ENCODE data around the gene CATSPER1. TPM values are rescaled to one million over a fixed set of nuclear protein-coding genes. Genes with fewer than 3 reads are reported as not detected.
A peak's percentile ranks its signal among the peaks of the same experiment; 100 is the strongest.

CATSPER1 gene
- total and polyA plus RNA-seq, 2 experiments from 2014 or later = not detected

DNA sequence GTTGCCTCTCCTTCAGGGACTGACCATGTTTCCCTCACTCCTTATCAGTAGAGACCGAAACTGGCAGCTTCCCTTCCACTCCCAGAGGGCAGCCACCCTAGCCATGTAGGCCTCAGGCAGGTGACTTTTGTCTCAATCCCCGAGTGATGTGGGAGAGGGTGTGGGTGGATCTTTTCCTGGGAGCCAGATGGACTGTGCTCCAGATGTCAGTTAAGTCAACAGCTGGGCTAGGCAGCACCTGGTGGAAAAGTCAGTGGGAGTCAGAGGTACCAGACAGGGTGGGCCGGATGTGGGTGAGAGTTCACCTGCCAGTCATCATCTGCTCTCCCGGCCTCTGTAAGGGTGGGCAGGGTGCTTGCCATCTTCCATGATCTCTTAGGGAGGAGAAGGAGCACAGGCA lies 22.1 kb downstream of the CATSPER1 start:
- H3K36me3 Mint-ChIP-seq (ENCODE audit: low read depth) = peaks cover 52% of the 10 kb centered on the region
- peak overlapping the region; percentile 56 for H3K4me3 Mint-ChIP-seq
- no peak overlapping the region for H3K27ac Mint-ChIP-seq
- peaks cover 13% of the 10 kb centered on the region for H3K27me3 Mint-ChIP-seq (ENCODE audit: insufficient read depth, low read depth, poor library complexity)
- no peak for ATAC-seq
- Histone ChIP-seq H3K36me3 (ENCODE audit: insufficient read depth) (peaks cover 17% of the 10 kb centered on the region), H3K79me2 (replicated peaks; ENCODE audit: insufficient read depth) (peaks cover 39% of the 10 kb centered on the region), H3K4me3 (no peak overlapping the region), H3K27ac (ENCODE audit: low read depth) (no peak overlapping the region), H3K27me3 (ENCODE audit: insufficient read depth) (no peaks in the 10 kb centered on the region), H3K4me1 (ENCODE audit: insufficient read depth) (peaks cover 17% of the 10 kb centered on the region; the same call in 1 of the 2 replicates), H2AFZ (no peak overlapping the region), H3K4me2 (no peak overlapping the region), H4K20me1 (replicated peaks; ENCODE audit: insufficient read depth) (peaks cover 7% of the 10 kb centered on the region; the same call in 1 of the 2 replicates), H3K9me2 (ENCODE audit: insufficient read depth) (no peaks in the 10 kb centered on the region), H3F3A (replicated peaks; ENCODE audit: low read depth) (peaks cover 18% of the 10 kb centered on the region; the same call in 1 of the 2 replicates)
- no peak for TF ChIP-seq CREB1 (CRISPR knock-in tag; IDR thresholded peaks at IDR 0.05; ENCODE audit: low read depth)
- TF ChIP-seq, protein P1, sequence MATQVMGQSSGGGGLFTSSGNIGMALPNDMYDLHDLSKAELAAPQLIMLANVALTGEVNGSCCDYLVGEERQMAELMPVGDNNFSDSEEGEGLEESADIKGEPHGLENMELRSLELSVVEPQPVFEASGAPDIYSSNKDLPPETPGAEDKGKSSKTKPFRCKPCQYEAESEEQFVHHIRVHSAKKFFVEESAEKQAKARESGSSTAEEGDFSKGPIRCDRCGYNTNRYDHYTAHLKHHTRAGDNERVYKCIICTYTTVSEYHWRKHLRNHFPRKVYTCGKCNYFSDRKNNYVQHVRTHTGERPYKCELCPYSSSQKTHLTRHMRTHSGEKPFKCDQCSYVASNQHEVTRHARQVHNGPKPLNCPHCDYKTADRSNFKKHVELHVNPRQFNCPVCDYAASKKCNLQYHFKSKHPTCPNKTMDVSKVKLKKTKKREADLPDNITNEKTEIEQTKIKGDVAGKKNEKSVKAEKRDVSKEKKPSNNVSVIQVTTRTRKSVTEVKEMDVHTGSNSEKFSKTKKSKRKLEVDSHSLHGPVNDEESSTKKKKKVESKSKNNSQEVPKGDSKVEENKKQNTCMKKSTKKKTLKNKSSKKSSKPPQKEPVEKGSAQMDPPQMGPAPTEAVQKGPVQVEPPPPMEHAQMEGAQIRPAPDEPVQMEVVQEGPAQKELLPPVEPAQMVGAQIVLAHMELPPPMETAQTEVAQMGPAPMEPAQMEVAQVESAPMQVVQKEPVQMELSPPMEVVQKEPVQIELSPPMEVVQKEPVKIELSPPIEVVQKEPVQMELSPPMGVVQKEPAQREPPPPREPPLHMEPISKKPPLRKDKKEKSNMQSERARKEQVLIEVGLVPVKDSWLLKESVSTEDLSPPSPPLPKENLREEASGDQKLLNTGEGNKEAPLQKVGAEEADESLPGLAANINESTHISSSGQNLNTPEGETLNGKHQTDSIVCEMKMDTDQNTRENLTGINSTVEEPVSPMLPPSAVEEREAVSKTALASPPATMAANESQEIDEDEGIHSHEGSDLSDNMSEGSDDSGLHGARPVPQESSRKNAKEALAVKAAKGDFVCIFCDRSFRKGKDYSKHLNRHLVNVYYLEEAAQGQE (IDR thresholded peaks at IDR 0.05; ENCODE audit: unreplicated experiment) = no peak
- no peak for TF ChIP-seq POLR2AphosphoS5 (IDR thresholded peaks at IDR 0.05; ENCODE audit: low read depth)
- TF ChIP-seq NANOG (IDR thresholded peaks at IDR 0.05; ENCODE audit: borderline replicate concordance) = no peak
- TF ChIP-seq, protein P2, sequence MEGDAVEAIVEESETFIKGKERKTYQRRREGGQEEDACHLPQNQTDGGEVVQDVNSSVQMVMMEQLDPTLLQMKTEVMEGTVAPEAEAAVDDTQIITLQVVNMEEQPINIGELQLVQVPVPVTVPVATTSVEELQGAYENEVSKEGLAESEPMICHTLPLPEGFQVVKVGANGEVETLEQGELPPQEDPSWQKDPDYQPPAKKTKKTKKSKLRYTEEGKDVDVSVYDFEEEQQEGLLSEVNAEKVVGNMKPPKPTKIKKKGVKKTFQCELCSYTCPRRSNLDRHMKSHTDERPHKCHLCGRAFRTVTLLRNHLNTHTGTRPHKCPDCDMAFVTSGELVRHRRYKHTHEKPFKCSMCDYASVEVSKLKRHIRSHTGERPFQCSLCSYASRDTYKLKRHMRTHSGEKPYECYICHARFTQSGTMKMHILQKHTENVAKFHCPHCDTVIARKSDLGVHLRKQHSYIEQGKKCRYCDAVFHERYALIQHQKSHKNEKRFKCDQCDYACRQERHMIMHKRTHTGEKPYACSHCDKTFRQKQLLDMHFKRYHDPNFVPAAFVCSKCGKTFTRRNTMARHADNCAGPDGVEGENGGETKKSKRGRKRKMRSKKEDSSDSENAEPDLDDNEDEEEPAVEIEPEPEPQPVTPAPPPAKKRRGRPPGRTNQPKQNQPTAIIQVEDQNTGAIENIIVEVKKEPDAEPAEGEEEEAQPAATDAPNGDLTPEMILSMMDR (conservative IDR thresholded peaks at IDR 0.05; ENCODE audit: low read depth in 2 of 2) = no peak
- TF ChIP-seq EZH2phosphoT487 (IDR thresholded peaks at IDR 0.05; ENCODE audit: unreplicated experiment) = no peak
- TF ChIP-seq EZH2 (IDR thresholded peaks at IDR 0.05; ENCODE audit: low read depth, unreplicated experiment) = no peak
- TF ChIP-seq, protein P3, sequence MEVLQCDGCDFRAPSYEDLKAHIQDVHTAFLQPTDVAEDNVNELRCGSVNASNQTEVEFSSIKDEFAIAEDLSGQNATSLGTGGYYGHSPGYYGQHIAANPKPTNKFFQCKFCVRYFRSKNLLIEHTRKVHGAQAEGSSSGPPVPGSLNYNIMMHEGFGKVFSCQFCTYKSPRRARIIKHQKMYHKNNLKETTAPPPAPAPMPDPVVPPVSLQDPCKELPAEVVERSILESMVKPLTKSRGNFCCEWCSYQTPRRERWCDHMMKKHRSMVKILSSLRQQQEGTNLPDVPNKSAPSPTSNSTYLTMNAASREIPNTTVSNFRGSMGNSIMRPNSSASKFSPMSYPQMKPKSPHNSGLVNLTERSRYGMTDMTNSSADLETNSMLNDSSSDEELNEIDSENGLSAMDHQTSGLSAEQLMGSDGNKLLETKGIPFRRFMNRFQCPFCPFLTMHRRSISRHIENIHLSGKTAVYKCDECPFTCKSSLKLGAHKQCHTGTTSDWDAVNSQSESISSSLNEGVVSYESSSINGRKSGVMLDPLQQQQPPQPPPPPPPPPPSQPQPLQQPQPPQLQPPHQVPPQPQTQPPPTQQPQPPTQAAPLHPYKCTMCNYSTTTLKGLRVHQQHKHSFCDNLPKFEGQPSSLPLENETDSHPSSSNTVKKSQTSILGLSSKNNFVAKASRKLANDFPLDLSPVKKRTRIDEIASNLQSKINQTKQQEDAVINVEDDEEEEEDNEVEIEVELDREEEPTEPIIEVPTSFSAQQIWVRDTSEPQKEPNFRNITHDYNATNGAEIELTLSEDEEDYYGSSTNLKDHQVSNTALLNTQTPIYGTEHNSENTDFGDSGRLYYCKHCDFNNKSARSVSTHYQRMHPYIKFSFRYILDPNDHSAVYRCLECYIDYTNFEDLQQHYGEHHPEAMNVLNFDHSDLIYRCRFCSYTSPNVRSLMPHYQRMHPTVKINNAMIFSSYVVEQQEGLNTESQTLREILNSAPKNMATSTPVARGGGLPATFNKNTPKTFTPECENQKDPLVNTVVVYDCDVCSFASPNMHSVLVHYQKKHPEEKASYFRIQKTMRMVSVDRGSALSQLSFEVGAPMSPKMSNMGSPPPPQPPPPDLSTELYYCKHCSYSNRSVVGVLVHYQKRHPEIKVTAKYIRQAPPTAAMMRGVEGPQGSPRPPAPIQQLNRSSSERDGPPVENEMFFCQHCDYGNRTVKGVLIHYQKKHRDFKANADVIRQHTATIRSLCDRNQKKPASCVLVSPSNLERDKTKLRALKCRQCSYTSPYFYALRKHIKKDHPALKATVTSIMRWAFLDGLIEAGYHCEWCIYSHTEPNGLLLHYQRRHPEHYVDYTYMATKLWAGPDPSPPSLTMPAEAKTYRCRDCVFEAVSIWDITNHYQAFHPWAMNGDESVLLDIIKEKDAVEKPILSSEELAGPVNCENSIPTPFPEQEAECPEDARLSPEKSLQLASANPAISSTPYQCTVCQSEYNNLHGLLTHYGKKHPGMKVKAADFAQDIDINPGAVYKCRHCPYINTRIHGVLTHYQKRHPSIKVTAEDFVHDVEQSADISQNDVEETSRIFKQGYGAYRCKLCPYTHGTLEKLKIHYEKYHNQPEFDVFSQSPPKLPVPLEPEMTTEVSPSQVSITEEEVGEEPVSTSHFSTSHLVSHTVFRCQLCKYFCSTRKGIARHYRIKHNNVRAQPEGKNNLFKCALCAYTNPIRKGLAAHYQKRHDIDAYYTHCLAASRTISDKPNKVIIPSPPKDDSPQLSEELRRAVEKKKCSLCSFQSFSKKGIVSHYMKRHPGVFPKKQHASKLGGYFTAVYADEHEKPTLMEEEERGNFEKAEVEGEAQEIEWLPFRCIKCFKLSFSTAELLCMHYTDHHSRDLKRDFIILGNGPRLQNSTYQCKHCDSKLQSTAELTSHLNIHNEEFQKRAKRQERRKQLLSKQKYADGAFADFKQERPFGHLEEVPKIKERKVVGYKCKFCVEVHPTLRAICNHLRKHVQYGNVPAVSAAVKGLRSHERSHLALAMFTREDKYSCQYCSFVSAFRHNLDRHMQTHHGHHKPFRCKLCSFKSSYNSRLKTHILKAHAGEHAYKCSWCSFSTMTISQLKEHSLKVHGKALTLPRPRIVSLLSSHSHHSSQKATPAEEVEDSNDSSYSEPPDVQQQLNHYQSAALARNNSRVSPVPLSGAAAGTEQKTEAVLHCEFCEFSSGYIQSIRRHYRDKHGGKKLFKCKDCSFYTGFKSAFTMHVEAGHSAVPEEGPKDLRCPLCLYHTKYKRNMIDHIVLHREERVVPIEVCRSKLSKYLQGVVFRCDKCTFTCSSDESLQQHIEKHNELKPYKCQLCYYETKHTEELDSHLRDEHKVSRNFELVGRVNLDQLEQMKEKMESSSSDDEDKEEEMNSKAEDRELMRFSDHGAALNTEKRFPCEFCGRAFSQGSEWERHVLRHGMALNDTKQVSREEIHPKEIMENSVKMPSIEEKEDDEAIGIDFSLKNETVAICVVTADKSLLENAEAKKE (CRISPR knock-in tag; IDR thresholded peaks at IDR 0.05) = no peak
- no peak for TF ChIP-seq ZNF114 (CRISPR knock-in tag; IDR thresholded peaks at IDR 0.05)
- TF ChIP-seq ZNF331 (CRISPR knock-in tag; IDR thresholded peaks at IDR 0.05; ENCODE audit: low read depth) = no peak
- TF ChIP-seq JUNB (IDR thresholded peaks at IDR 0.05; ENCODE audit: unreplicated experiment) = no peak
- peaks cover 26% of the 10 kb centered on the region for H3K4me1 Mint-ChIP-seq
- H3K9me3 Mint-ChIP-seq = no peaks in the 10 kb centered on the region
- no peak for DNase-seq (ENCODE audit: low spot score)
